ENCODE results near the gene PRKAA1. TPM values are rescaled to one million over a fixed set of nuclear protein-coding genes. Genes with fewer than 3 reads are reported as not detected.
A peak's percentile ranks its signal among the peaks of the same experiment; 100 is the strongest.

The PRKAA1 gene
- total and polyA plus RNA-seq, 2 of the 13 experiments (the other 11 are each of a cell fraction or from before 2014, with no cell fraction given), result 36.6 to 58.0 TPM

GRCh38 chr5:40834849-40835787, 36.9 kb upstream of the PRKAA1 start, which contains the start of gene RPL37 (continued):
- TF ChIP-seq FOXA3 (CRISPR knock-in tag; IDR thresholded peaks at IDR 0.05) (peak; percentile 83), ZNF766 (CRISPR knock-in tag; IDR thresholded peaks at IDR 0.05; ENCODE audit: borderline replicate concordance) (no peak), ETS1 (CRISPR knock-in tag; IDR thresholded peaks at IDR 0.05) (no peak), ZBTB33 (CRISPR knock-in tag; IDR thresholded peaks at IDR 0.05) (peak; percentile 78), KMT2B (CRISPR knock-in tag; IDR thresholded peaks at IDR 0.05) (peak; percentile 97), HNRNPL (IDR thresholded peaks at IDR 0.05; ENCODE audit: low read depth, low read length) (peak; percentile 79; the same call in 1 of the 2 replicates), MIXL1 (CRISPR knock-in tag; IDR thresholded peaks at IDR 0.05) (peak; percentile 94), ZNF75D (CRISPR knock-in tag; IDR thresholded peaks at IDR 0.05; ENCODE audit: borderline replicate concordance) (no peak), RORA (CRISPR knock-in tag; IDR thresholded peaks at IDR 0.05) (no peak; the same call in 1 of the 2 replicates), FUBP1 (CRISPR knock-in tag; IDR thresholded peaks at IDR 0.05; ENCODE audit: borderline replicate concordance) (peak; percentile 79; the same call in 1 of the 2 replicates), NR2C2 (CRISPR knock-in tag; IDR thresholded peaks at IDR 0.05; ENCODE audit: borderline replicate concordance) (peak; percentile 100), NFE2L1 (CRISPR knock-in tag; IDR thresholded peaks at IDR 0.05; ENCODE audit: borderline replicate concordance) (peak; percentile 46; the same call in 1 of the 2 replicates), GATAD2A (CRISPR knock-in tag; IDR thresholded peaks at IDR 0.05) (peak; percentile 87), TFDP1 (CRISPR knock-in tag; IDR thresholded peaks at IDR 0.05; ENCODE audit: borderline replicate concordance) (peak; percentile 89), ZSCAN29 (CRISPR knock-in tag; conservative IDR thresholded peaks at IDR 0.05) (no peak; the same call in 1 of the 2 replicates), ZFY (CRISPR knock-in tag; IDR thresholded peaks at IDR 0.05) (peak; percentile 99), GLMP (CRISPR knock-in tag; IDR thresholded peaks at IDR 0.05; ENCODE audit: borderline replicate concordance) (0 out of 2 replicates have a peak, but pooled peaks have one; percentile 15), ZNF510 (CRISPR knock-in tag; IDR thresholded peaks at IDR 0.05; ENCODE audit: low read depth) (no peak; the same call in 1 of the 2 replicates), SOX5 (CRISPR knock-in tag; IDR thresholded peaks at IDR 0.05; ENCODE audit: borderline replicate concordance) (peak; percentile 82), KLF11 (CRISPR knock-in tag; IDR thresholded peaks at IDR 0.05) (peak; percentile 95; the same call in 1 of the 2 replicates), FLYWCH1 (CRISPR knock-in tag; IDR thresholded peaks at IDR 0.05) (peak; percentile 39; the same call in 1 of the 2 replicates), ZSCAN9 (CRISPR knock-in tag; IDR thresholded peaks at IDR 0.05; ENCODE audit: borderline replicate concordance) (peak; percentile 97)

Data from HepG2 (cell line).